ENCODE results near the gene DHRS2.

Gene DHRS2

DNA sequence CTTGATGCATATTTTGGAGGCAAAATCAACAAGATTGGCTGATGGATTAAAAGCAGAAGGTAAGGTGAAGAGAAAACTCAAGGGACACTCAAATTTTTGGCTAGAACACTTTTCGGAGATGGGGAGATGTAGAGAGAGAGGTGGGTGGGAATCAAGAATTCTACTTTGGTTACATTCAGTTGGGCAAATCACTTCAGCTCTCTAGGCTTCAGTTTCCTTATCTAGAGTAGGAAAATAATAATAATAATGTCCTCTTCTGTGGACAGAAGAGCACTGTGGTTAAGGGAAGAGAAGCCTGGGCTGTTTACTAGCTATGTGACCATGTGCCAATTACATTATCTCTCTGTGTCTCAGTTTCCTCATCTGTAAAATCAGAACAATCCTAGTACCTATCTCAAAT lies 23.4 kb upstream of the DHRS2 start:
- no peak for DNase-seq (ENCODE audit: low read depth)
- TF ChIP-seq, protein P1, sequence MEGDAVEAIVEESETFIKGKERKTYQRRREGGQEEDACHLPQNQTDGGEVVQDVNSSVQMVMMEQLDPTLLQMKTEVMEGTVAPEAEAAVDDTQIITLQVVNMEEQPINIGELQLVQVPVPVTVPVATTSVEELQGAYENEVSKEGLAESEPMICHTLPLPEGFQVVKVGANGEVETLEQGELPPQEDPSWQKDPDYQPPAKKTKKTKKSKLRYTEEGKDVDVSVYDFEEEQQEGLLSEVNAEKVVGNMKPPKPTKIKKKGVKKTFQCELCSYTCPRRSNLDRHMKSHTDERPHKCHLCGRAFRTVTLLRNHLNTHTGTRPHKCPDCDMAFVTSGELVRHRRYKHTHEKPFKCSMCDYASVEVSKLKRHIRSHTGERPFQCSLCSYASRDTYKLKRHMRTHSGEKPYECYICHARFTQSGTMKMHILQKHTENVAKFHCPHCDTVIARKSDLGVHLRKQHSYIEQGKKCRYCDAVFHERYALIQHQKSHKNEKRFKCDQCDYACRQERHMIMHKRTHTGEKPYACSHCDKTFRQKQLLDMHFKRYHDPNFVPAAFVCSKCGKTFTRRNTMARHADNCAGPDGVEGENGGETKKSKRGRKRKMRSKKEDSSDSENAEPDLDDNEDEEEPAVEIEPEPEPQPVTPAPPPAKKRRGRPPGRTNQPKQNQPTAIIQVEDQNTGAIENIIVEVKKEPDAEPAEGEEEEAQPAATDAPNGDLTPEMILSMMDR (conservative IDR thresholded peaks at IDR 0.05; ENCODE audit: low read depth, low read length), result no peak
- H3K4me3 ChIP-seq (ENCODE audit: low read length), result no peak overlapping the region

DNA sequence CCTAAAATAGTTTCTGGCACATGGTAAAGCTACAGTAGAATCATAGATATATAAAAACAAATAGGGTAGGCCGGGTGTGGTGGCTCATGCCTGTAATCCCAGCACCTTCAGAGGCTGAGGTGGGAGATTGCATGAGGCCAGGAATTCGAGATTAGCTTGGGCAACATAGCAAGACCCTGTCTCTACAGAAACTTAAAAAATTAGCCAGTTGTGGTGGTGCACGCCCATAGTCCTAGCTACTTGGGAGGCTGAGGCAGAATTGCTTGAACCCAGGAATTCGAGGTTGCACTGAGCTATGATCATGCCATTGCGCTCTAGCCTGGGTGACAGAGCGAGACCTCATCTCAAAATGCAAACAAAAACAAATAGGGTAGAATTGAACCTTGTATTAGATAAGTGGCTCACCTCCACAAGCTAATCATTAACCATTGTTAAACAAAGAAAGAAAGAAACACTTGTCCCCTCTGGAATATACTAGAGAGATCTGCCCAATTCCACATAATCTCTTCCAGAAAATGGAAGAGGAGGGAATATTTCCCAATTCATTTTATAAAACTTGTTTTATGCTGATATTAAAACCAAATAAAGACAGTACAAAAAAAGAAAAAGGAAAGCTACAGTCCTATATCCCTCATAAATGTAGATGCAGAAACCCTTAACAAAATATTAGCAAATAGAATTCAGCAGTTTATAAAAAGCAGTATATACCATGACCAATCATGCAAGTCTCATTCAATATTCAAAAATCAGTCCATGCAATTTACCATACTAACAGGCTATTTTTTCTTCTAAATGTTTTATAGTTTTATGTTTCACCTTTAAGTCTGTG lies 22.7 kb upstream of the DHRS2 start:
- no peak for DNase-seq (ENCODE audit: low read depth)
- TF ChIP-seq, protein P1 (conservative IDR thresholded peaks at IDR 0.05; ENCODE audit: low read depth, low read length), result no peak
- H3K4me3 ChIP-seq (ENCODE audit: low read length), result no peak overlapping the region

DNA sequence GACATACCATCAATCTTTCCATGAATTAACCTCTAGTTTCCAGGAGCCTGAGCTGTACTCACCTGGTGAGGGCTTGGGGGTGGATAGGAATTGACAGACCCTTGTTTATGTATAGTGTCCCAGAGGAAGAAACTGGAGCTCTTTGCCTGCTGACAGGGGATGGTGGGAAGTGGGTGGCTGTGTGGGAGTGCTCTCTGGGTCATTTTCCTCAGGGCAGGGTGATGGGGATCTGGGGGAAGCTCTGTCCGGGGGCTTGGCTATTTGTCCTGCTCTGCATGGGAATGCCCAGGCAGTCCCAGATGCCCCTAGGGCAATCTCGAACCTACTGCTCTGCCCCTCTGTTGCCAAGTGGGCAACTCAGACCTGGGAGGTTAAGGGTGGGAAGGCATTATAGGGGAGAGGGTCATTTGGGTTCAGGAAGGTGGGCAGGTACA lies 21.8 kb upstream of the DHRS2 start:
- DNase-seq (ENCODE audit: low read depth), result no peak
- TF ChIP-seq, protein P1 (conservative IDR thresholded peaks at IDR 0.05; ENCODE audit: low read depth, low read length), result no peak
- H3K4me3 ChIP-seq (ENCODE audit: low read length), result no peak overlapping the region

DNA sequence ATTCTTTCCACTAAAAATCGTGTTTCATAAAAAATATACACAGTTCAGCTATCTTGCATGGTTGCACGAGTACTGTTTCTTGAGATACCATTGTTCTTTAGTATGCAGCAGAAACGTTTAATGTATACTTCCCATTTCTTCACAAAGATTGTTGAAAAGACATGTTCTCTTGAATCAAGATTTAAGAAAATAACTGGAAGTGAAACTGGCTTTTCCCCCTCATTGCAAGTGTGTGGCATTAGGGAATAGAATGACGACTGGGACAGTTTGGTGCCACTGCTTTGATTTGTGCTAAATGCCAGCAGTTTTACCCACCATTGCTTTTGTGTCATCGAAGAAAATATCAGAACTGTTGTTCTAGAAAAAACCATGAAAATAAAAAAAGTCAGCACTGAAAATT lies 20.3 kb upstream of the DHRS2 start:
- TF ChIP-seq, protein P1 (conservative IDR thresholded peaks at IDR 0.05; ENCODE audit: low read depth, low read length), result no peak
- no peak for DNase-seq (ENCODE audit: low read depth)
- no peak overlapping the region for H3K4me3 ChIP-seq (ENCODE audit: low read length)

DNA sequence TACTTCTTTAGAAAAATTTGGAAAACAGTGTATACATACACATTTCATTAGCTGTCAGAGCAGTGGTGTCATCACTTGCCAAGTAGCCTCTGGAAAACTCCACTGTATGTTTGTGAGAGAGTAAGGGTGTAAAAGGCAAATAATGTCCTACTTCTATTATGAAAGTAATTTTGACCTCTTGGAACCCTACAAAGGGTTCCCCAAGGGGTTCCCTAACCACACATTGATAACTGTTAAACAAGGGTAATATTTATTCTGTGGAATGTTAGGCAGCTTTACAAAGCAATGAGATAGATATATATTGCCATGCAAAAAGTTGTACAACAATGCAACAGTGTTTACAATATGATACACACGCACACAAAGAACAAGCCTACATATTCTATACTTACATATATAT lies 18.6 kb upstream of the DHRS2 start:
- TF ChIP-seq, protein P1 (conservative IDR thresholded peaks at IDR 0.05; ENCODE audit: low read depth, low read length), result no peak
- no peak for DNase-seq (ENCODE audit: low read depth)
- no peak overlapping the region for H3K4me3 ChIP-seq (ENCODE audit: low read length)

DNA sequence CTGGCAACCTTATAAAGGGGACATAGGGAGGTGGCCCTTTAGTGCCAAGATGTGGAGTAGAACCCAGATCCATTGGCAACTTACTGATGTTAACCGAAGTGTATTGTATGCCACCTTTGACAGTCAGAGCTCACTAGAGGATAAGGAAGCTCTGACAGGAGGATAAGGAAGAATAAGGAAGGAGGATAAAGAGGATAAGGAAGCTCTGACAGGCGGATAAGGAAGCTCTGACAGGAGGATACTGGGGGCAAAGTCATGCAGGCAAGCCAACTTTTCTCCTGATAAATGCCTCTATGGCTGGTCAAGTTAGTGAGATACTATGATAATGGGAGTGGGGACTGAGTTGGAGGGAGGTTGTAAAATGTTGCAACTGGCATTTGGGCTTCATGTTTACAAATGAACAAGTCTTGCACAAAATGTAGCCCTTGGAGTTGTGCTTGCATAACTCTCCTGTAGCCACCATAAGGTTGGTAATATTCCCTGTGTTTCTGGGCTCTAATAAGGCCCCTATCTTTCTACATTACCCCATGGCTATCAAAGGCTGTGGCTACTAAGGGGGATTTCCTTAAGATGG lies 17.7 kb upstream of the DHRS2 start:
- no peak for DNase-seq (ENCODE audit: low read depth)
- TF ChIP-seq, protein P1 (conservative IDR thresholded peaks at IDR 0.05; ENCODE audit: low read depth, low read length), result no peak
- no peak overlapping the region for H3K4me3 ChIP-seq (ENCODE audit: low read length)

Data from retinal pigment epithelial cell (primary cell).